GM19025 (cell line): ENCODE data around the gene NPAS2.

ENCODE experiments used
- ATAC-seq: cut with Tn5 transposase; IDR thresholded peaks from one replicate; pipeline ENCODE4 v1.9.1; 2021; ENCODE audit warnings: mild to moderate bottlenecking, low read depth, moderate library complexity; ENCODE audit not compliant: unreplicated experiment

The NPAS2 gene

DNA sequence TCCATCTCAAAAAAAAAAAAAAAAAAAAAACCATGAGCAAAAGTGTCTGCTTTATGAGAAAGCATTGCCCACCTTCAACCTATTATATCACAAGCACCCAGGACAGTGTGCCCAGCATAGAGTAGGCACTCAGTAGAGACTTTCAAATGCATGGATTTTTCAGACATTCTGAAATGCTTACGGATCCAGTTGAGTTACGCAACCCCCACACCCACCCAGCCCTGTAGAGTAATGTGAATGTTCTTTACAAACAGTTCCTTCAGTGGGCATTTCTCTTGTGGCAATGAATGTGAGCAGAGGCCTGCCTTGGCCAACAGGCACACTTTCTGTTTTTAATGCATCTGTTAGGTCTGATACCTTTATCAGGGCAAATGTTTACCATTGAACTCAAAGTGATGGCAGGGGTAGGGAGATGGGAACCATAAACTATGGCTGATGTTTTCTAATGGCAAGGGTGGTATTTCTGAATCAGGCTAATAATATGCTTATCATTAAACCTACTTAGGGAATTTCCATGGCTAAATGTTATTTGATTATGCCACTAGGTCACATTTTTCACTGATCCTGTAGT lies 117.1 kb downstream of the NPAS2 start:
- no peak for ATAC-seq

DNA sequence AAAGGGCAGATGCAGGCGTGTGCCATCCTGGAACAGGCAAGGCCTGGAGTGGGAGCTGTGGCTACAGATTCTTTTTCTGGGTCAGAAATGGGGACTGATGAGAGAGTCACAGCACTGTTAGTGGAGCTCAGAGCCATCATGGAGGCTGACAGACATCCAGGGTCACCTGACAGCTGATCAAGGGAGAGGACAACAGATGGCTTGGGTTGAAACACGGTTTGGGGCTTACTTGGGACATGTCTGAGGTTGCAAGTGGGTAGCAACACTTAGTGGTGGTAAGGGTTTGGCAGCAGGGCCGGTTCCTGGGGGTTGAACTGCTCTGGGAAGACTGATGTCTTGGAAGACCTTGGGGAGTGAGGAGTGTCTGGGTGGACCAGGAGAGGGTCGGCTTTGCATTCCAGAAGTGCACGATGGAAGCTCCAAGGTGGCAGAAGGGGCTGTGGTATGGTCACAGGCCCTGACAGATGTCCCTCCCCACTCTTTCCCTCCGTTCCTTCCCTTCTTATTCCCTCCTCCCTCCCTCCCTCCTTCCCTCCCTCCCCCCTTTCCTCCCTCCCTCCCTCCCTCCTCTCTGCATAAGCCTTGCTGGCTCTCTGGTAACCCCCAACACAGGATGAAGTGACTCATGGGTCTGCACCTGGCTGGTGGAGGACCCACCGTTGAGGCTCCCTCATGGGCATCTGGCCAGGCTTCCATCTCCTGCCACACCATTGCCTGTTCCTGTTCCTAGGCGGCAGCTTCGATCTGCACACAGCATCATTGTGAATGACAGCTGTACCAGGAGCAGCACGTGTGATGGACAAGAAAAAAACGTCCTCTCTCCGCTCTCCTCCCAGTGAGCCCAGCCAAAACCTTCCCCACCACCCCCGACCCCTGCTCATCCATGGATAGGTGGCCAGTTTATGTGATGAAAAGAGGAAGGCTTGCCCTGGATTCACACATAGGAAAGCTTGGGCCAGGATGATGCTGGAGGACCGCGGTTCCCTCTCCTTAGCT lies 118.4 kb downstream of the NPAS2 start:
- ATAC-seq = no peak

DNA sequence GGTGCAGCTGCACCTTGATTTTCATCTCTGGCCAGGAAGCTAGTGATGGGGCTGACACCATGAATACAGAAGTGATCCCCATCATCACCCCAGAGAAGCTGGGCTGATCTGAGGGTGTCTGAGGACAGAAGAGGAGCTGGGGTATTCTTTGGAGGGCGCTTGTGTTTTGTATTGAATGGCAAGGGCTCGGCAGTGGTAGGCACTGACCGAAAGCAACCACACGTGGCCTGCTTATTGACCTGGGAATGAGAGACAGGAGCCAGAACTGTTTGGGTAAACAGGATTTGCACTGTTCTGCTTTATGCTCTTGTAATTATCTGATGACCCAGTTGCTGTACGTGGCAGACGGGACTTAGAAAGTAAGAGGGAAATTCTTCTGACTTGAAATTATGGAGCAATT lies 119.5 kb downstream of the NPAS2 start:
- no peak for ATAC-seq

DNA sequence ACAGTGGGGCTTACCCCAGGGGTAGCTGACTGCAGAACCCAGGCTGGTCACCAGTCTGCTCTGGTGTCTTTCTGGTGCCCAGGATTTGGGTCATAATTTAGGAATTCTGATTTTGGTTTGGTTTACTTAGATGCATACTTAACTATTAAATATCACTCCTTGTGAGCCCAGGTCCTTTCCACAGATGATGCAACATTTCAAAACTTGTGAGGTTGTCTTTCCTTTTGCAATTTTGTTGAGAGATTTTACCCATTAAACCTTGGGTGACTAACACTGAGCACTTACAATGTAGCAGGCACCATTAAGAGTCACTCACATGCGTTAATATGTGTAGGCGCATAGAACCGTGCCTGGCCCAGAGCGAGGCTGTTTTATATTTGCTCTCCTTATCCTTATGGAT lies 120.3 kb downstream of the NPAS2 start:
- ATAC-seq = no peak

DNA sequence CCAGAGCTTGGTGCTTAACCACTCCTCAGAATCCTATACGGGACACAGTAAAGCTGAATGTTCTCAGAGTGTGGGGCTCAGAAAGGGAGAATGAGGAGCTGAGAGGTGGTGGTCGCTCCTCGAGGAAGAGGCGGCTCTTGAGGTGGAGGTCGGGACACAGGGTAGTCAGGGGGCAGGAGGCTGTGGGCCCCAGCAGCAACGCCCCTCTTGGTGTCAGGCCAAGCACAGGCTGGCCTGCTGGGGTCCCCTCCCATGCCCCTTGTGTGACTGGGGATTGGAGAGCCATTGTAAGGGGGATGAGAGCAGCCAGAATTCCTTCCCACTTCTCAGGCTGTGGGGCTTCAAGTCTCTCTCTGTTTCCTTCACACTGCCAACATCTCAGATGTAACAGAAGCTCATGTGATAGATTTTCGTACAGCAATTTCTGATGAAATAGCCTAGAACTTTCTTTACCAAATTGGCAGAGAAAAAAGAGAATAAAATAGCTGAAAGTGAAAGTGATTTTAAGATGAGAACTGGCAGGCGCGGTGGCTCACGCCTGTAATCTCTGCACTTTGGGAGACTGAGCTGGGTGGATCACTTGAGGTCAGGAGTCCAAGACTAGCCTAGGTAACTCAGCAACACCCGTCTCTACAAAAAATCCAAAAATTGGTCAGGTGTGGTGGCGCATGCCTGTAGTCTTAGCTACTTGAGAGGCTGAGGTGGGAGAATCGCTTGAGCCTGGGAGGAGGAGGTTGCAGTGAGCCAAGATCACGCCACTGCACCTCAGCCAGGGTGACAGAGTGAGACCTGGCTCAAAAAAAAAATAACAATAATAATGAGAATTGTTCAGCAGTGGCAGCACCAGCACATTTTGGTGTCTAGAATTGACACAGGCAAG lies 121.1 kb downstream of the NPAS2 start:
- no peak for ATAC-seq

DNA sequence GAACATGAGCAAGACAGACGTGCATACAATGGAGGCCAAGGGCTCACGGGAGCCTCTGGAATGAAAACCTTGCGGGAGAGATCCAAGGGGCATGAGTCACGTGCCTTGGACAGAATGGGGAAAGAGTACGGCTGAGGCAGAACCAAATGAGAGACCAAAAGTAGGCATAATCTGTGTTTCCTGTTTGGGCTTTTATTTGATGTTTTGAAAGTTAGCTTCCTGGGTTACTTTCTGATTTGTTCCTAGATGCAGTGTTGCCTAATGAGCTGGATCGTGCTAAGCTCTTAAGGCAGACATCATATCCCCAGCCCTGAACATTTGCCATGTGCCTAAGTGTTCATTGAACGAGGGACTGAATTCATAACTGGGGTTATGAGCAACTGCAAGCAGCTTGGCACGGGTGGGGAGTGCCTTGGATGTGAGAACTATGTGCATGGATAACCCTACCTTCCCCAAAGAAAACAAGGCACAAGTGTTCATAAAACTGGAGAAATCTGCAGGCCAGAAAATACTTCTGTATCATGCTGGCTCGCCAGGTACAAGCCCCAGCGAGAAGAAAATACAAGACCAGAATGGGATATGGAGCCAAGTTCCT lies 121.8 kb downstream of the NPAS2 start:
- no peak for ATAC-seq

DNA sequence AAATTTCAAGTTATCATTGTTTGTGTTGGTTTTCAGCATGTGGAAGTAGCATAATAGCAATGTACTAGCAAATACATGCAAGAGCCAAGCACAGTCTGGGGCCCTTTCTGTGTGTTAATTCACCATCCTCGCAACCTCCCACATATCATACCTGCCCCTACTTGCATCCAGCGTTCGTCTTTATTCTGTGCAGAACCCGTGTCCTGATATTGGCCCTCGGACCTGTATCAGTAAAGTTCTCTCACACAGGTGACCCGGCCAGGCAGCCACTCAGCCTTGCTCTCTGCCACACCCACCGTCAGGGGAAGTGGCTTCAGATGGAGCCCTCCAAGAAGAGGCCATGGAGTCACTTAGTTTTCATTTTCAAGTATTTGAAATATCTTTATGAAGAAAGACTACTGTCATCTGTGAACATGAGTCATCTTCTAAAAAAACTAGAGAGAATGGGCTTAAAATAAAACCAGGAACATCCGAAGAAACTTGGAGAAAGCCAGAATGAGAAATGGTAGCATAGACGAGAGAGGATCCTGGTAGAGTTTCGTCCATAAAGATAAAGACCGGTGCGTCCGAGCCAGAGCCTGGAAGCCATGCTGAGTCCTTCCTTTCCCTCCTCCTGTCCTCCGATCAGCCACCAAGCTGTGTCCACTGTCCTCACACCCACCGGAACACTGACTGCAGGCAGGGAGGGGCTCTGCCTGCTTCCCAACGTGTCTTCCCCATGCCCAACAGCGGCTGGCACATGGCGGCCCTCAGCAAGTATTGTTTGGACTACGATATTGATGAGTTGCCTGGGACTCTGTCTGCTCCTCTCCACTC lies 124.9 kb downstream of the NPAS2 start:
- no peak for ATAC-seq

DNA sequence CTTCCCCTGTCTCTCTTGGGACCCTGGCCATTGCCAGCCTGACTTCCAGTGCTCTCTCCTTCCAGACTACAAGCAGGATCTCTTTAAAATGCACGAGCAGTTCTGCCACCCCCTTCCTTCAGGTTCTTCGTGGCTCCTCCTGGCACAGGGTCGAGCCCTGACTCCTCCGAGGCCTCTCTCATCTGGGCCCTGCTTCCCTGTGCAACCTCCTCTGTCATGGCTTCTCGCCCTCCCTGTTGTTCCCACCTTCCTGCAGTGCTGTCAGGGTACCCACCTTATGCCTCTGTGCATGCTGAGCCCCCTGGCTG lies 125.4 kb downstream of the NPAS2 start:
- ATAC-seq = no peak

DNA sequence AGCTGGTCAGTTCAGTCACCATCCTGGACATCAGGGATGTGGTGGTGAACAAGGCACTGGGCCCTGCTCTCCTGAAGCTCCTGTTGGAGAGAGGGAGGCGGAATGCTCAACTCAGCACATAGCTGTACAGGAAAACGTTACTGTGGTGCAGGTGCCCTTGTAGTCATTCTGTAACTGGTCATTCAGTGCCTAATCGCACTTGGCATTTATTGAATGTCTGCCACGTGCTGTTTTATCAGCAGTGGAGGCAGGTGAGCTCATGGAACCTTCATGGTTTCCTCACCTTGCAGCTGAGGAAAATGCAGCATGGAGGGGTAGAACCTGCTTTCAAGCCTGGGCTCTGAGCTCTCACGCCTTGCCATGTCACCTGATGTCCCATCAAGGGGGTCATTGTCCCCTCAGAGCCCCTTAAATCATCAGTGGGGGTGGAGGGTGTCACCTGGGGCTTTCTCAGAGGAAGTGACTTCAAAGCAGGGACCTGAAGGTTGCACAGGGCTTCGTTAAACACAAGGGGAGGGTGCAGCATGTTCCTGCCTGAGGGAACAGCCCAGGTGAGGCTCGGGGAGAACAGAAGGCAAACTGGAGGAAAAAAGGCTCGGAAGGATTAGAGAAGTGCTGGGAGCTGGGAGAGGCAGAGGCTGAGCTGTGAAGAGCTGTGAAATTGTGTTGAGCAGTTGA lies 126.1 kb downstream of the NPAS2 start:
- no peak for ATAC-seq

DNA sequence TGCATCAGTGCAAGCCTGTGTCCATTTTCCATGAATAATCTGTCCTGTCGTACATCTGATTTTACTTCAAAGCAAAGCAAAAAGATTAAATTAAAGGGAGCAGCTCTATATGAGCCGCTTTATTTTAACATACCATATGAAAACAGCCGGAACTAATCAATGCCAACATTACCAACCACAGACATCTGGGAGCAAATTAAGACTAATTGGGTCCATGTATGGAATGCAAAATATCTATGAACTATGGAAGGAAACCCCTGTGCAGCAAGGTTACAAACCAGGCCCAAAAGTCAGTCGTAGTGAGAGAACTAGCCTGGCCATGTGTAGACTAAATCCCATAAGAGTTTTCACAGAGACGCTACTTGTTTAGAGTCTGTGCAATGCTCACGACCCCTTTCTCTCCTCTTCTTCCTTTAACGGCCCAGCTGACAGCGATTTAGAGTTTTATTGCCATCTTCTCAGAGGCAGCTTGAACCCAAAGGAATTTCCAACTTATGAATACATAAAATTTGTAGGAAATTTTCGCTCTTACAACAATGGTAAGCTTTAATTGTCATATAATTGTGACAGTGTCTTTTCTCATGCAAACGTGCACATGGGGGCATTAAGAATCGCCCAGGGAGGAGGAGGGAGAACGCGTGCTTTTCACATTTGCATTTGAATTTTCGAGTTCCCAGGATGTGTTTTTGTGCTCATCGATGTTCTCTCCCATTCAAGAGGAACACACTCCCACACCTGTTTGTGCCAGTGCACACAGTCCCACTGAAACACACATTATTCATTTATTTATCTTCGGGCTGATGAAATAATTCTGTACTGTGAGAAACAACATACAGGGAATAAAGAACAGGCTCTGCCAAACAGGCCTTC lies 129.2 kb downstream of the NPAS2 start:
- ATAC-seq = no peak

DNA sequence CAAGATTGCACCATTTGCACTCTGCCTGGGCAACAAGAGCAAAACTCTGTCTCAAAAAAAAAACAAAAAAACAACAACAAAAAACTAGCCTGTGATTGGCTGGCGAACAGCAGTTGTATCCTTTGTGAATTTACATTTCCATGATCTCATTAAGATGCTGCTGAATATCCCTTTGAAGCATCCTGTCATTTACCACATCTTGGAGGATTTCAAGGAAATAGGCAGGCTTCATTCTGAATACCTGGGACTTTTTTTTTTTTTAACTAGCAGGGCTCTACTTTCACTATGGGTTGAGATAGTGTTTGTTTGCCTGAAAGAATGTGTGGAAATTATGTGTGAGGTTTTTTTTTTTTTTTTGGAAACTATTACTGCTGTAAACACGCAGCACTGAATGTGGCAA lies 132.6 kb downstream of the NPAS2 start:
- no peak for ATAC-seq

DNA sequence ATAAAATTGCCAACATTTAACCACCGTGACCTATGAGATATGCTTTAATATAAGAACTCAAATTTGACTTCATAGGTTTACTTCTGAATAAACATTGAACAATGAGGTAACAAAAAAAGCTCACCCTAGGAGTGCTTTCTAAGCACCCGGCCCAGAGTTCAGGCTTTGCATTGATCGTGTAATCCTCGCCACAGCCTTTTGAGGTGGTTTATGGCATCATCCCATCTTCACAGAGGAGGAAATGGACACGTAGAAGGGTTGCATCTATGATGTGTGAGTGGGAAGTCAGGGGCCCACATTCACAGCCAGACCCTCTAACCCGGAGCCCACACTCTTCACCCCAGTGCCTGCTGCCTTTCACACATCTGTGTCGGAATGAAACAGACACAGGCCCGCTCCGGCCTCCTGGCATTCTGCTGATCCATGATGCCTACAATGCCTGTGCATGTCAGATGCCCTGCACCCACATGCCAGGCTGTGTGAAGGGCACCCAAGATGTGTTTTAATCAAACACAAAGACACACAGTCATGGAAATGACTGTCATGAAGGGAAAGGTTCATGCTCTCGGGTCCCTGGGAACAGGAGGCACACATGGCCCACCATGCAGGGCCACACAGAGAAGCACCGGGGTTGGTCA lies 133.6 kb downstream of the NPAS2 start:
- ATAC-seq = no peak

DNA sequence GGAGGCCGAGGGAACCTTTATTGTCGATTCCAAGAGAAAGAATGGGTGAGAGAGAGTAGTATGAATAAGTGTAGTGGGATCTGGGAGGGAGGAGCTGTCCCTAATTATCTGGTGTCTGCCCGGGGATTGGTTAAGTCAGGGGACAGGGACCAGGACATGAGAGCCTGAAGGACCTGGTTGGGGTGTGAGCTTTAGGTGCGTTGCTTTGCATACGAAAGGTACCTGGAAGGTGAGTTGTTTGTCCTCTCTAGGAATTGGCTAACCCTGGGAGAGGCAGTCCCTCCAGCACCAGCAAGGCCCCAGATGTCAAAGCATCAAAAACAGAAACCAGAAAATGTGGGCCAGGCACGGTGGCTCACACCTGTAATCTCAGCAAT lies 134.1 kb downstream of the NPAS2 start:
- no peak for ATAC-seq

DNA sequence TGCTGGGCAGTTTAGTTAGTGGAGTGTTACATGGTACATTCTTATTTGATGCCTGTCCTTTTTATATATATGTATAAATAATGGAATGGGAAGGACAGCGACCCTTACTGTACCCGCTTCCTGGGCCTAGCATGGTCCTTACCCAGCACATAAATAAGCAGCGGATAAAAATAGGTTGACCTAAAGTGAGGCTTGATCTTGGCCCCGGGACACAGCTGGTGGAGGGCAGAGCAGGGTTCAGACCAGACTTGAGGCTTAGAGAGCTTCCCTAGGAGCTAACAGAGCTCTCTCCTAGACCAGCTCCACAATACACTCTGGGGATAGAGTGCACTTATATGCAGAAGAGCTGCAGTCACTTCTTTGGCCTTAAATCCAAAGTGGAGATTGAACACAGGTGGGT lies 135.3 kb downstream of the NPAS2 start:
- no peak for ATAC-seq

DNA sequence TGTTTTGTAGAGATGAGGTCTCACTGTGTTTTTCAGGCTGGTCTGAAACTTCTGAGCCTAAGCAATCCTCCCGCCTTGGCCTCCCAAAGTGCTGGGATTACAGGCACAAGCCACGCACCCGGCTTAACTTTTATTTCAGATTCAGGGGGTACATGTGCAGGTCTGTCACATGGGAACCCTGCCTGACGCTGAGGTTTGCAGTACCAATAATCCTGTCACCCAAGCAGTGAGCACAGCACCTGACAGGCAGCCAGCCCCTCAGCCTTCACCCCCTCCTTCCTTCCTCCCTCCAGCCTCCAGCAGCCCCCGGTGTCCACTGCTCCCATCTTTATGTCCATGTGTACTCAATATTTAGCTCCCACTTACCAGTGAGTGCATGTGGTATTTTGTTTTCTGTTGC lies 136.1 kb downstream of the NPAS2 start:
- ATAC-seq = no peak

DNA sequence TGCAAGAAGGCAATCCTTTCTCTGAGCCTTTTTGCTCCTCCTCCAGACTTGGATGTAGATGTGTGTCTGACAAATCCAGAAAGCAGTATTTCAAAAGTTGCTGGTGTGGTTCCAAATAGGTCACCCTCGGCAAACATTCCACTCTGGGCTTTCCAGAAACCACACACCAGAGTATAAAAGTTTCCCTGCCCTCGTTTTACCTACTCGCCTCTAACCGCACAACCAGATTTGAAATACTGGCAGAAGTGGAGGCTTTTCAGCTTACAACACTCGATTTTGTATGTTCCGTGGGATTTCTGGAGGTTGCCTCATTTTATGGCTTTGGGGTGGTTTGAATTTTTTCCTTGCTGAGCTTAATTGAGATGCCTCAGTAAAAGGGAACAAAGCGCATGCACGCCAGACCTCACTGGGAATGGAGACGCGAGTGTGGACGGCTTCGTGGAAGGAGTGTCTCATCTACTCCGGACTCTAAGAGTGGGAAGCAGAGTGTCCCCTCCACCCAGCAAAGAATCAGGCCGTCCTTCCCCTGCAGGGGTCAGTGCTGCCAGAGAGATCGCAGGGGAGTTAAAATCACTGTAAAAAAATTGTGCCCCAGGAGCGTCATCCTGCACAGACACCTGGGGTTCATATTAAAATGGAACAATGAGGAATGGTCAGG lies 138.2 kb downstream of the NPAS2 start:
- ATAC-seq = no peak

DNA sequence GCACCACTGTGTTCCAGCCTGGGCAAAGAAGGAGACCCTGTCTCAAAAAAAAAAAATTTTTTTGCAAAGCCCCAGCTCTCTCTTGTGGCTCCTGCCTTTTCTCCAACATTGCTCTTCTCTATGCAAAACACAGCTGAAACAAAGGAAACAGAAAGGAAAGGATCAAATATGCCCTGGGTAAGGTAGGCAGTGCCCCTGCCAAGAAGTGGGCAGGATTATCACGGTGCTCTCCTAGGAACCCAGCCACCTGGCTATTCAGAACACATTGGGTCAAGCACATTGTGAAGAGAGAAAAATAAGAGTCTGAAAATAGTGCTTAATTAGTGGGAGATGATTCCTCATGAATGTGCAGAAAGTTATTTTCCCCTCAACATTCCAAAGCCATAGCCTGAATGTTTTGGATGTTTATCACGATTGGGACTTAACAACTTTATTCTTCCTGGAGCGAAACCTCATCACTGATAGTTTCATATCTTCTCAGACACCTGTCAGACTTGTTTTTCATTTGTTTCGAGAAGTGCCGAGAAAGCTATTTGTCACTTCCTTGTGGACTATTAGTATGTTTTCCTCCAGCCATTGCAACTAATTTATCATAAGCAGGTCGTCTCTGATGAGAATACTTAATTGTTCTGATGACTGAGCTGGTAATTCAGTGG lies 139.4 kb downstream of the NPAS2 start:
- no peak for ATAC-seq
